Type B pancreatic cell (in vitro differentiated cells): Measurements from ENCODE around the gene CYP19A1. TPM values are rescaled to one million over a fixed set of nuclear protein-coding genes. Genes with fewer than 3 reads are reported as not detected.

Experiments used
- DNase-seq: peaks from one replicate; pipeline ENCODE4 v3.0.0; 2021; ENCODE audit warnings: mixed read lengths; ENCODE audit not compliant: unreplicated experiment; ENCODE audit errors: extremely low spot score
- H3K27ac Mint-ChIP-seq: 2 replicates; pipeline ENCODE4 v1.8.0; 2021; ENCODE audit warnings: mild to moderate bottlenecking, mixed read lengths
- H3K27me3 Mint-ChIP-seq: 2 replicates; pipeline ENCODE4 v1.8.0; 2021; ENCODE audit warnings: mixed read lengths
- H3K36me3 Mint-ChIP-seq: 2 replicates; pipeline ENCODE4 v1.8.0; 2021; ENCODE audit warnings: mixed read lengths
- H3K4me1 Mint-ChIP-seq: one replicate; pipeline ENCODE4 v1.8.0; 2021; ENCODE audit warnings: mixed read lengths; ENCODE audit not compliant: unreplicated experiment
- H3K4me3 Mint-ChIP-seq: 2 replicates; pipeline ENCODE4 v1.8.0; 2021; ENCODE audit warnings: mild to moderate bottlenecking, mixed read lengths
- H3K9me3 Mint-ChIP-seq: 2 replicates; pipeline ENCODE4 v1.8.0; 2021; ENCODE audit warnings: mixed read lengths
- CTCF ChIP-seq: fragments of 200-600 bp; sonication (generic); conservative IDR thresholded peaks from 2 replicates; pipeline ENCODE4 v1.5.0; 2021; ENCODE audit warnings: antibody characterized with exemption, mild to moderate bottlenecking
- total RNA-seq: library from RNA; stranded (reverse); gene quantifications from 2 replicates; pipeline ENCODE4 v1.2.1, GENCODE V29; 2021; ENCODE audit warnings: low replicate concordance

Gene CYP19A1
- total RNA-seq, 1 donor from 2014 or later, result 1.3 TPM

DNA sequence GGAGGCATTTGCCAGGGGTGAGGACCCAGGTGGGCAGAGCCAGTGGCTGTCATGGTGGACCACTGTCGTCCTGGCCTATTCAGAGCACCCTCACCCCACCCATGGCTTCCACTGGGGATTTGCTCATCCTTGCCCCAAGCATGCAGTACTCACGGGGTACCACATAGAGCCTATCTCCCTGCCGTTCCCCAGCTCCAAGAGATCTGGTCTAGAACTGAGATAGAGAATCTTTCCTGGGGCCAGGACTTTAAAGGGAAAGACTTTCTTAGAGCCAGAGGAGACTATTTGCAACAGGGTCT is 166.8 kb downstream of the CYP19A1 start:
- H3K36me3 Mint-ChIP-seq, result no peaks in the 10 kb centered on the region
- peaks cover 12% of the 10 kb centered on the region for H3K27me3 Mint-ChIP-seq
- H3K4me3 Mint-ChIP-seq, result no peak overlapping the region
- no peak overlapping the region for H3K27ac Mint-ChIP-seq
- DNase-seq, result no peak
- H3K4me1 Mint-ChIP-seq, result no peaks in the 10 kb centered on the region
- TF ChIP-seq CTCF, result no peak
- H3K9me3 Mint-ChIP-seq, result no peaks in the 10 kb centered on the region

GRCh38 chr15:51170882-51171633 is 167.3 kb downstream of the CYP19A1 start:
- Mint-ChIP-seq H3K27me3 (peaks cover 14% of the 10 kb centered on the region), H3K9me3 (no peaks in the 10 kb centered on the region), H3K36me3 (no peaks in the 10 kb centered on the region), H3K4me1 (no peaks in the 10 kb centered on the region), H3K4me3 (no peak overlapping the region), H3K27ac (no peak overlapping the region)
- DNase-seq, result no peak
- no peak for TF ChIP-seq CTCF

DNA sequence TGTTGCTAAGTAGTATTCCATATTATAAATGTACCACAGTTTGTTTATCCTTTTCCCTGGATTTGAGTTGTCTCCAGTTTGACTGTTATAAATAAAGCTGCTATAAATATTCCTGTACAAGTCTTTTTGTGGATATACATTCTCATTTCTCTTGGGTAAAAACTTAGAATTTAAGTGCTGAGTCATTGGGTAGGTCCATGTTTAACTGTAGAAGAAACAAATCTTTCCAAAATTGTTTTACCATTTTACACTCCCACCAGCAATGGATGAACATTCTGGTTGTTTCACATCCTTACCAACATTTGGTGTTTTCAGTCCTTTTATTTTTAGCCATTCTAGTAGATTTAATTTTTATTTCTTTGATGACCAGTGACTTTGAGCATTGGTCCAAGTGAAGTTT is 169.7 kb downstream of the CYP19A1 start:
- no peak overlapping the region for H3K4me3 Mint-ChIP-seq
- peaks cover 23% of the 10 kb centered on the region for H3K27me3 Mint-ChIP-seq
- H3K4me1 Mint-ChIP-seq, result no peaks in the 10 kb centered on the region
- H3K9me3 Mint-ChIP-seq, result no peaks in the 10 kb centered on the region
- no peak for DNase-seq
- no peak for TF ChIP-seq CTCF
- no peaks in the 10 kb centered on the region for H3K36me3 Mint-ChIP-seq
- H3K27ac Mint-ChIP-seq, result no peak overlapping the region

- Mint-ChIP-seq H3K27ac (no peak overlapping the region), H3K4me1 (no peaks in the 10 kb centered on the region), H3K9me3 (no peaks in the 10 kb centered on the region), H3K4me3 (no peak overlapping the region), H3K27me3 (peaks cover 30% of the 10 kb centered on the region), H3K36me3 (no peaks in the 10 kb centered on the region)
- DNase-seq, result no peak
- no peak for TF ChIP-seq CTCF
Measured at GRCh38 chr15:51163843-51164242, 174.6 kb downstream of the CYP19A1 start.

GRCh38 chr15:51162865-51163762 is 175.3 kb downstream of the CYP19A1 start:
- H3K4me3 Mint-ChIP-seq, result no peak overlapping the region
- H3K27me3 Mint-ChIP-seq, result peaks cover 30% of the 10 kb centered on the region
- no peaks in the 10 kb centered on the region for H3K4me1 Mint-ChIP-seq
- peak; percentile 96 for TF ChIP-seq CTCF
- no peaks in the 10 kb centered on the region for H3K9me3 Mint-ChIP-seq
- H3K27ac Mint-ChIP-seq, result no peak overlapping the region
- H3K36me3 Mint-ChIP-seq, result no peaks in the 10 kb centered on the region
- DNase-seq, result no peak
